Small intestine (tissue), 7 donors: Measurements from ENCODE around the gene PHLDB1. TPM values are rescaled to one million over a fixed set of nuclear protein-coding genes. Genes with fewer than 3 reads are reported as not detected.

Experiments used
- DNase-seq, 2 donors: peaks; one replicate each; pipeline versions ENCODE4 v3.0.0 to v3.0.0-alpha.2; 2013
- FAIRE-seq: peaks from 2 replicates; lab custom pipeline; 2012; peaks lifted over from hg19 to GRCh38; lab: Jason Lieb, UNC
- H3K27ac ChIP-seq, 3 donors: one replicate each; pipeline ENCODE4 v1.5.1; 2013; ENCODE audit warnings: low read length in 2 of 3, mild to moderate bottlenecking in 2 of 3, control low read depth in 1 of 3, inconsistent platforms in 1 of 3, low read depth in 1 of 3, moderate library complexity in 1 of 3
- H3K27me3 ChIP-seq, 3 donors: one replicate each; pipeline ENCODE4 v1.6.1; 2013; ENCODE audit warnings: low read length in 3 of 3, inconsistent platforms in 1 of 3; ENCODE audit not compliant: control insufficient read depth in 3 of 3, insufficient read depth in 3 of 3
- H3K36me3 ChIP-seq, 3 donors: one replicate each; pipeline ENCODE4 v1.6.1; 2013; ENCODE audit warnings: low read length in 3 of 3, inconsistent platforms in 1 of 3, low read depth in 1 of 3, mild to moderate bottlenecking in 1 of 3, moderate library complexity in 1 of 3; ENCODE audit not compliant: control insufficient read depth in 3 of 3, insufficient read depth in 2 of 3
- H3K4me1 ChIP-seq, 3 donors: one replicate each; pipeline ENCODE4 v1.6.1; 2013; ENCODE audit warnings: low read length in 2 of 3, inconsistent platforms in 1 of 3, low read depth in 1 of 3, mild to moderate bottlenecking in 1 of 3, moderate library complexity in 1 of 3; ENCODE audit not compliant: control insufficient read depth in 3 of 3, insufficient read depth in 2 of 3
- H3K4me3 ChIP-seq, 3 donors: one replicate each; pipeline ENCODE4 v1.5.1; 2013; ENCODE audit warnings: low read length in 3 of 3, control low read depth in 1 of 3, inconsistent platforms in 1 of 3, low read depth in 1 of 3, mild to moderate bottlenecking in 1 of 3, moderate library complexity in 1 of 3
- H3K9me3 ChIP-seq, 2 donors: one replicate each; pipeline ENCODE4 v1.6.1; 2013; ENCODE audit warnings: low read depth in 1 of 2, low read length in 1 of 2; ENCODE audit not compliant: control insufficient read depth in 2 of 2, insufficient read depth in 1 of 2
- WGBS, 3 donors: extraction: QIAGEN DNeasy Blood & Tissue Kit; methylation state at CpG; one replicate each; pipeline ENCODE4 v1.1.7; 2013; 5-methylcytosine and 5-hydroxymethylcytosine counted together
- polyA plus RNA-seq, 4 donors: library from polyadenylated mRNA; stranded (reverse) in 3 of 4; unstranded in 1 of 4; fragments of 200-250 nt in 3 of 4; fragments of 120-200 nt in 1 of 4; gene quantifications; one replicate each; pipeline versions ENCODE4 v1.2.1 to v1.2.3, GENCODE V29; 2013
- donor health status: healthy with polysubstance abuse.
- donor health status: control.
- donor health status: control.
- donor health status: Bipolar disorder and iron deficiency.
- donor health status: healthy.

PHLDB1 gene
- polyA plus RNA-seq, 4 donors, result 14.1 to 30.7 (median 21.9) TPM

GRCh38 chr11:118651820-118652219, 44.4 kb downstream of the PHLDB1 start:
- H3K4me1 ChIP-seq, result peaks cover 0 to 13% (median 6%) of the 10 kb centered on the region in 3 donors
- no peak overlapping the region for H3K4me3 ChIP-seq
- peaks cover 0 to 61% (median 0%) of the 10 kb centered on the region in 3 donors for H3K36me3 ChIP-seq
- no peaks in the 10 kb centered on the region for H3K9me3 ChIP-seq
- H3K27ac ChIP-seq, result no peak overlapping the region
- FAIRE-seq (no peak), DNase-seq (no peak)
- H3K27me3 ChIP-seq, result no peaks in the 10 kb centered on the region
- 90 to 93% (median 91%) methylated on average over 3 of the region's 3 CpGs for WGBS, 3 donors

- Histone ChIP-seq H3K4me1 (peaks cover 0 to 13% (median 6%) of the 10 kb centered on the region in 3 donors), H3K9me3 (no peaks in the 10 kb centered on the region), H3K27me3 (no peaks in the 10 kb centered on the region), H3K27ac (no peak overlapping the region), H3K4me3 (no peak overlapping the region), H3K36me3 (peaks cover 0 to 68% (median 0%) of the 10 kb centered on the region in 3 donors)
- FAIRE-seq, result no peak
- DNase-seq, result no peak
- WGBS, 3 donors, result 57 to 83% (median 67%) methylated on average over 4 of the region's 4 CpGs
Measured at GRCh38 chr11:118652681-118653181, 45.3 kb downstream of the PHLDB1 start.

DNA sequence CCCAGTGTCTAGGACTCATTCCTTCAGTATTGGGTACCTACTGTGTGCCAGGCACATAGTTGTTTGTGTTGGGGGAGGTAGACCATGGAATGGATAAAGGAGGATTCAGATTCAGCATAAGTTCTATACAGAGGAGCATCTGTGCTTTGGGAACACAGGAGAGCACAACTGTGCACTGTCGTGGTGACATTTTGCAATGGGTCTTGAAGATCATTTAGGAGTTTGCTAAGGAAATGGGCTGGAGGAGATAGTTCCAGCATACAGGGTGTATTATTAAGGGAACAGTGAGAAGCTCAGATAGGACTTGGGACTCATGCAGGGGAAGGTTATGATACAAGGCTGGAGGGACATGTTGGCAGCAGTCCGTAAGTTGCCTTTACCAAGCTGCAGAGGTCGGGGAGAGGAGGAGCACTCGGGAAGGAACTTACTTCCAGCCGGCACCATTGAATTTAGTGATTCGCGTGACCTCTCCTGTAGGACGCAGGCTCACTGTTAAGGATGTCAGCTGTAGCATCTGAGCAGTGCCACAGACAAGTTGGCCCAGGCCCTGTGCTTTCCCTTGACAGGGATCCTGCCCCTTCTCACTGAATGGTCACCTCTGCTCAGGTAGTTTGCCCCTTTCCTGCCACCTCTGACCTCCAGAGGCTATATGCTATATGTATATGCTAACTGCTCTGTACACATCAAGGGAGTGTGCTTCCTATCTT, 46.4 kb downstream of the PHLDB1 start:
- Histone ChIP-seq H3K27ac (no peak overlapping the region), H3K9me3 (no peaks in the 10 kb centered on the region), H3K4me3 (no peak overlapping the region), H3K4me1 (peaks cover 0 to 13% (median 6%) of the 10 kb centered on the region in 3 donors), H3K27me3 (no peaks in the 10 kb centered on the region), H3K36me3 (peaks cover 0 to 67% (median 0%) of the 10 kb centered on the region in 3 donors)
- DNase-seq, result no peak
- no peak for FAIRE-seq
- 88 to 91% (median 91%) methylated on average over 8 of the region's 8 CpGs for WGBS, 3 donors

DNA sequence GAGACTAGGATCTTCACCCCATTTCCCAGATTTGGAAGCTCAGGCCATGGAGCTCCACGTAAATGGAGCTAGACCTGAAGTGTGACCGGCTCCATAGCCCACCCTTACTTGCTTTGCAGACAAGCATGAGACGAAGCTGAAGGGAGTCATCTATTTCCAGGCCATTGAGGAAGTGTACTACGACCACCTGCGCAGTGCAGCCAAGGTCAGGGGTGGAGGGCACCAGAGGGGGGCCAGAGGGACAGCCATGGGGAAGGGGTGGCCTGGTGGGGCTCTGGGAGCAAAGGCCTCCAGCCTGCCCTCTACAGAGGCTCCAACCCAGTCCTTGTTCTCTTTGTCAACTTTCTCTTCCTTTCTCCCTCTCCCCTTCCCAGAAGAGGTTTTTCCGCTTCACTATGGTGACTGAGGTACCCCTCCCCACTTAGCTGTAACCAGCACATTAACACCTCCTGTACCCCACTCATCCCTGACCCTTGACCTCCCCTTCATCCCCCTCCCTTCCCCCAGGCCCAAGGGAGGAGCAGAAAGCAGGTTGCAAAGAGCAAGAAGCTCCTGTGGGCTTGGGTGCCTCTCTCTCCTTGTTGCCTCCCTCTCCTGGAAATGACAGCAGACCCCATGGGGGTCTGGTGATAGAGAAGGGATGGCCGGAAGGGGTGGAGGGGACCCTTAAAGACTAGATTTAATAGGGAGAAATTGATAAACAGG, 48.2 kb downstream of the PHLDB1 start:
- H3K27me3 ChIP-seq, result no peaks in the 10 kb centered on the region
- H3K9me3 ChIP-seq, result no peaks in the 10 kb centered on the region
- H3K36me3 ChIP-seq, result peaks cover 0 to 62% (median 0%) of the 10 kb centered on the region in 3 donors
- 86 to 98% (median 95%) methylated on average over 7 of the region's 7 CpGs for WGBS, 3 donors
- FAIRE-seq, result no peak
- peaks cover 0 to 15% (median 3%) of the 10 kb centered on the region in 3 donors for H3K4me1 ChIP-seq
- H3K4me3 ChIP-seq, result no peak overlapping the region
- H3K27ac ChIP-seq, result no peak overlapping the region
- DNase-seq, result no peak

- H3K36me3 ChIP-seq, result peaks cover 0 to 62% (median 0%) of the 10 kb centered on the region in 3 donors
- H3K4me1 ChIP-seq, result peaks cover 0 to 23% (median 3%) of the 10 kb centered on the region in 3 donors
- FAIRE-seq, result no peak
- no peak for DNase-seq
- H3K4me3 ChIP-seq, result no peak overlapping the region
- no peak overlapping the region for H3K27ac ChIP-seq
- 90 to 95% (median 92%) methylated on average over 5 of the region's 5 CpGs for WGBS, 3 donors
- no peaks in the 10 kb centered on the region for H3K9me3 ChIP-seq
- no peaks in the 10 kb centered on the region for H3K27me3 ChIP-seq
Measured at GRCh38 chr11:118656563-118657165, 49.2 kb downstream of the PHLDB1 start.

GRCh38 chr11:118657238-118657637, 49.8 kb downstream of the PHLDB1 start:
- Histone ChIP-seq H3K4me3 (no peak overlapping the region), H3K27ac (no peak overlapping the region), H3K27me3 (no peaks in the 10 kb centered on the region), H3K9me3 (no peaks in the 10 kb centered on the region), H3K36me3 (peaks cover 0 to 62% (median 0%) of the 10 kb centered on the region in 3 donors), H3K4me1 (peaks cover 0 to 23% (median 3%) of the 10 kb centered on the region in 3 donors)
- FAIRE-seq, result no peak
- 91 to 94% (median 93%) methylated on average over 2 of the region's 2 CpGs for WGBS, 3 donors
- DNase-seq, result no peak

DNA sequence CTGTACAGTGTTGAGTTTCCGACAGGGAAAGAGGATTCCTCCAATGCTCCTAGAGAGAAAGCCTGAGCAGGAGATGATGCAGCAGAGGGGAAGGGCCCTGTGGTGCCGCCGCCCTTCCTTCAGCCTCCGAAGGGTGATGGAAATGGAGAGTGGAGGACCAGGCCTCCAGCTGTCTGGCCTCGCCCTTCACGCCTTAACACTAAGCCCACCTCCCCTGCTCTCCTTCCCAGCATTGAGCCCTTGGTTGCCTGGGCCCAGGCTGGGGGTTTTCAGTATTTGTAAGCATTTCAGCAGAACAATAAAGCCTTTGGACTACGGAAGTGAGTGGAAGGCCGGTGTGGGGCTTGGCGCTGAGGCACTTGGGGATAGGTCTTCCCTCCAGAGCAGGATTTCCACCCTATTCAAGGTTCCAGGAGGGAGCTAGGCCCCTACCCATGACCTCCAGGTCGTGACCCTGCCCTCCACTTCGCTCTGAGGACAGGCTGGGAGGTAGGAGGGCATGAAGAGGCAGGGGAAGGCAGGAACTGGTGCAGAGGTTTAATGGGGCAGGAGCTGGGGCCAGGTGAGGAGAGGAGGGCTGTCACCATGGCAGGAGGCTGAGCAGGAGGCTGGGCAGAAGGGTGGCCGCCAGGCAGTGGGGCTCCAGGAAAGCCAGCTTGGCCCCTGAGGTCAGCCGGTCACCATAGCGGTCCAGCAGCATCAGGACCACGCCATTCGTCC, 50.5 kb downstream of the PHLDB1 start:
- 79 to 86% (median 82%) methylated on average over 16 of the region's 16 CpGs for whole genome bisulfite sequencing, 3 donors
- no peak overlapping the region for H3K4me3 ChIP-seq
- no peak for FAIRE-seq
- H3K4me1 ChIP-seq, result peaks cover 0 to 23% (median 3%) of the 10 kb centered on the region in 3 donors
- H3K36me3 ChIP-seq, result peaks cover 0 to 64% (median 0%) of the 10 kb centered on the region in 3 donors
- no peaks in the 10 kb centered on the region for H3K9me3 ChIP-seq
- no peak overlapping the region for H3K27ac ChIP-seq
- no peaks in the 10 kb centered on the region for H3K27me3 ChIP-seq
- no peak for DNase-seq
